ENCODE results near the gene OR2C3. TPM values are rescaled to one million over a fixed set of nuclear protein-coding genes. Genes with fewer than 3 reads are reported as not detected.
"Not testable (repeated sequence)": the region's sequence is repeated elsewhere in the genome, so short reads cannot be mapped to it uniquely, and the experiment has no call there.

Gene OR2C3
- total and polyA plus RNA-seq, 7 experiments from 2014 or later = 0.05 TPM; not detected in 6

DNA sequence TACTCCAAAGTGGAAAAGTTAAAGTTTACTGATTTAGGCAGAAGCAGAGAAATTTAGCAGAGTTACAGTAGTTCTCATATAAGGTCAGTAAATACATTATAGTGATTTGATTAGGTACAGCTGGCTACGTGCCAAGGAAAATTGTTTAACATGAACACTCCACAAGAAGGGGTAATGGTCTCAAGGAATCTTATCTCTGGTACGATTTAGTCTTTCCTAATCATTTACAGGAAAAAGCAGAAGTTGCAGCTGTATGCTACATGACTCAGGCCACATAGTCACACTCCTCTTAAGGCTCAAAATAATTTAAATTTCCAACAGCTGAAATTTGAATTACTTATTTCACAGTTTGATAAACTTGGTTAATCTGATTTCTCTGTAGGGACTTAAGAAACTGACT lies 41.5 kb downstream of the OR2C3 start:
- no peaks in the 10 kb centered on the region for H3K36me3 ChIP-seq (ENCODE audit: control insufficient read depth in 2 of 3, insufficient read depth in 3 of 3, low read length in 3 of 3)
- H3K27me3 Mint-ChIP-seq = peaks cover 13 to 42% (median 28%) of the 10 kb centered on the region in 5 donors
- CTCF ChIA-PET = interaction anchor here (0.7 kb wide), 1 partner anchor 18 kb away, joined by 3 read pairs; no protein-coding TSS in a partner anchor
- peaks cover 0 to 3% (median 0%) of the 10 kb centered on the region in 7 donors for H3K4me1 Mint-ChIP-seq
- no peak overlapping the region for H3K27ac ChIP-seq (ENCODE audit: low read depth, low read length)
- H3K4me3 Mint-ChIP-seq = no peak overlapping the region
- no peaks in the 10 kb centered on the region for H3K9me3 ChIP-seq (ENCODE audit: control insufficient read depth in 2 of 3, low read length in 3 of 3)
- H3K9me3 Mint-ChIP-seq = peaks cover 0 to 3% (median 0%) of the 10 kb centered on the region in 11 donors
- no peak overlapping the region for H3K27ac Mint-ChIP-seq
- no peaks in the 10 kb centered on the region for H3K36me3 Mint-ChIP-seq
- no peak overlapping the region for H3K4me3 ChIP-seq (ENCODE audit: low read length)
- intact Hi-C loops (cut with micrococcal nuclease) = no loop called here
- no peaks in the 10 kb centered on the region for H3K27me3 ChIP-seq (ENCODE audit: control insufficient read depth in 2 of 2, insufficient read depth in 2 of 2, low read length in 2 of 2)
- ATAC-seq (peak; percentile 68), DNase-seq (no peak)
- no peaks in the 10 kb centered on the region for H3K4me1 ChIP-seq (ENCODE audit: control insufficient read depth in 2 of 2, insufficient read depth in 2 of 2, low read length in 2 of 2)
- POLR2A ChIA-PET = no interaction called here

DNA sequence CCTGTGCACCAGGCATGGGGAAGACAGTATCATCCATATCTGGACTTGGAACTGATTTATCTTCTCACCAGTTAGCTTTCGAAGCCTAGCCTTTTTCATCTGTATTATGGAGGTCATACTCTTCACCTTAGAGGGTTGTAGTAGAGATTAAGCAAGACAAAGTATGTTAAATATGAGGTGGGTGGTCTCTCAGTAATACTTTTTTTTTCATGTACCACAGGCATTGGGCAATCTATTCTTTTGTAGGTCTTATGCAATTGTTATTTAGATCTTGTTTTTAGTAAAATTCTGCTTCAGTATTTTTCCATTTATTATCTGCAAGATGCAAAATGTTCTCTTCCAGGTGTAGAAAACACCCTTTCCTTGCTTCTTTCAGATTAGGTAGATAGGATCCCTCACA lies 43.1 kb downstream of the OR2C3 start:
- Mint-ChIP-seq H3K36me3 (no peaks in the 10 kb centered on the region), H3K4me3 (no peak overlapping the region), H3K27me3 (peaks cover 15 to 38% (median 28%) of the 10 kb centered on the region in 5 donors), H3K9me3 (peaks cover 0 to 3% (median 0%) of the 10 kb centered on the region in 11 donors), H3K27ac (peak overlapping the region in 1 of 9 donors; percentile 37), H3K4me1 (peaks cover 0 to 3% (median 0%) of the 10 kb centered on the region in 7 donors)
- ChIA-PET CTCF (interaction anchor here (0.6 kb wide), 1 partner anchor 103 kb away, joined by 3 read pairs; no protein-coding TSS in a partner anchor), POLR2A (no interaction called here)
- intact Hi-C loops (cut with micrococcal nuclease) = no loop called here
- Histone ChIP-seq H3K27me3 (ENCODE audit: control insufficient read depth in 2 of 2, insufficient read depth in 2 of 2, low read length in 2 of 2) (no peaks in the 10 kb centered on the region), H3K36me3 (ENCODE audit: control insufficient read depth in 2 of 3, insufficient read depth in 3 of 3, low read length in 3 of 3) (no peaks in the 10 kb centered on the region), H3K4me3 (ENCODE audit: low read length) (no peak overlapping the region), H3K4me1 (ENCODE audit: control insufficient read depth in 2 of 2, insufficient read depth in 2 of 2, low read length in 2 of 2) (no peaks in the 10 kb centered on the region), H3K9me3 (ENCODE audit: control insufficient read depth in 2 of 3, low read length in 3 of 3) (no peaks in the 10 kb centered on the region), H3K27ac (ENCODE audit: low read depth, low read length) (no peak overlapping the region)
- no peak for DNase-seq
- no peak for ATAC-seq

DNA sequence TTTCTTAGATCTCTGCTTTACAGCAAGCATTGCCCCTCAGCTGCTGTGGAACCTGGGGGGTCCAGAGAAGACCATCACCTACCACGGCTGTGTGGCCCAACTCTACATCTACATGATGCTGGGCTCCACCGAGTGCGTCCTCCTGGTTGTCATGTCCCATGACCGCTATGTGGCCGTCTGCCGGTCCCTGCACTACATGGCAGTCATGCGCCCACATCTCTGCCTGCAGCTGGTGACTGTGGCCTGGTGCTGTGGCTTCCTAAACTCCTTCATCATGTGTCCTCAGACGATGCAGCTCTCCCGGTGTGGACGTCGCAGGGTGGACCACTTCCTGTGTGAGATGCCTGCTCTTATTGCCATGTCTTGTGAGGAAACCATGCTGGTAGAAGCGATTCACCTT lies 44.9 kb downstream of the OR2C3 start:
- no peak for DNase-seq
- H3K27ac Mint-ChIP-seq = no peak overlapping the region
- intact Hi-C loops (cut with micrococcal nuclease) = no loop called here
- peaks cover 0 to 3% (median 0%) of the 10 kb centered on the region in 7 donors for H3K4me1 Mint-ChIP-seq
- H3K9me3 Mint-ChIP-seq = peaks cover 0 to 3% (median 0%) of the 10 kb centered on the region in 11 donors
- Histone ChIP-seq H3K27ac (ENCODE audit: low read depth, low read length) (no peak overlapping the region), H3K4me1 (ENCODE audit: control insufficient read depth in 2 of 2, insufficient read depth in 2 of 2, low read length in 2 of 2) (no peaks in the 10 kb centered on the region), H3K36me3 (ENCODE audit: control insufficient read depth in 2 of 3, insufficient read depth in 3 of 3, low read length in 3 of 3) (no peaks in the 10 kb centered on the region), H3K4me3 (ENCODE audit: low read length) (no peak overlapping the region), H3K9me3 (ENCODE audit: control insufficient read depth in 2 of 3, low read length in 3 of 3) (no peaks in the 10 kb centered on the region), H3K27me3 (ENCODE audit: control insufficient read depth in 2 of 2, insufficient read depth in 2 of 2, low read length in 2 of 2) (no peaks in the 10 kb centered on the region)
- CTCF ChIA-PET = interaction anchor here (1.4 to 9.0 kb wide), 3 partner anchors 98 to 118 kb away, joined by 3 to 114 read pairs (median 97); no protein-coding TSS in a partner anchor
- H3K4me3 Mint-ChIP-seq = no peak overlapping the region
- POLR2A ChIA-PET = no interaction called here
- no peaks in the 10 kb centered on the region for H3K36me3 Mint-ChIP-seq
- H3K27me3 Mint-ChIP-seq = peaks cover 17 to 34% (median 31%) of the 10 kb centered on the region in 5 donors
- no peak for ATAC-seq

GRCh38 chr1:247487057-247487456 lies 49.2 kb downstream of the OR2C3 start:
- Mint-ChIP-seq H3K36me3 (no peaks in the 10 kb centered on the region), H3K27me3 (peaks cover 5 to 16% (median 13%) of the 10 kb centered on the region in 5 donors), H3K4me1 (no peaks in the 10 kb centered on the region), H3K9me3 (no peaks in the 10 kb centered on the region), H3K4me3 (no peak overlapping the region), H3K27ac (no peak overlapping the region)
- H3K4me1 ChIP-seq (ENCODE audit: control insufficient read depth in 2 of 2, insufficient read depth in 2 of 2, low read length in 2 of 2) = no peaks in the 10 kb centered on the region
- ATAC-seq (peak; percentile 83), DNase-seq (peak in 7 of 9 donors; percentile 25 to 63 (median 40))
- no peaks in the 10 kb centered on the region for H3K9me3 ChIP-seq (ENCODE audit: control insufficient read depth in 2 of 3, low read length in 3 of 3)
- intact Hi-C loops (cut with micrococcal nuclease) = loop anchor here (1.0 to 5.0 kb wide), 5 partner anchors 70 to 580 kb away; partner anchors contain the start of gene NLRP3 (in 1 of the 2)
- no peaks in the 10 kb centered on the region for H3K27me3 ChIP-seq (ENCODE audit: control insufficient read depth in 2 of 2, insufficient read depth in 2 of 2, low read length in 2 of 2)
- H3K4me3 ChIP-seq (ENCODE audit: low read length) = no peak overlapping the region
- CTCF ChIA-PET = interaction anchor here (0.7 to 9.0 kb wide), 7 partner anchors 23 to 116 kb away, joined by 3 to 114 read pairs (median 6); no protein-coding TSS in a partner anchor
- H3K27ac ChIP-seq (ENCODE audit: low read depth, low read length) = no peak overlapping the region
- POLR2A ChIA-PET = interaction anchor here (1.1 kb wide), 1 partner anchor 97 kb away, joined by 8 read pairs; no protein-coding TSS in a partner anchor
- no peaks in the 10 kb centered on the region for H3K36me3 ChIP-seq (ENCODE audit: control insufficient read depth in 2 of 3, insufficient read depth in 3 of 3, low read length in 3 of 3)

- Mint-ChIP-seq H3K4me3 (no peak overlapping the region), H3K36me3 (no peaks in the 10 kb centered on the region), H3K4me1 (no peaks in the 10 kb centered on the region), H3K27me3 (peaks cover 0 to 4% (median under 1%) of the 10 kb centered on the region in 5 donors), H3K27ac (no peak overlapping the region), H3K9me3 (peaks cover 0 to 1% (median 0%) of the 10 kb centered on the region in 11 donors)
- Histone ChIP-seq H3K4me3 (ENCODE audit: low read length) (no peak overlapping the region), H3K27ac (ENCODE audit: low read depth, low read length) (no peak overlapping the region), H3K4me1 (ENCODE audit: control insufficient read depth in 2 of 2, insufficient read depth in 2 of 2, low read length in 2 of 2) (no peaks in the 10 kb centered on the region), H3K9me3 (ENCODE audit: control insufficient read depth in 2 of 3, low read length in 3 of 3) (no peaks in the 10 kb centered on the region), H3K36me3 (ENCODE audit: control insufficient read depth in 2 of 3, insufficient read depth in 3 of 3, low read length in 3 of 3) (no peaks in the 10 kb centered on the region), H3K27me3 (ENCODE audit: control insufficient read depth in 2 of 2, insufficient read depth in 2 of 2, low read length in 2 of 2) (no peaks in the 10 kb centered on the region)
- CTCF ChIA-PET = interaction anchor here (8.6 to 9.0 kb wide), 2 partner anchors 94 to 109 kb away, joined by 97 to 114 read pairs; no protein-coding TSS in a partner anchor
- no peak for ATAC-seq
- POLR2A ChIA-PET = no interaction called here
- no peak for DNase-seq
- intact Hi-C loops (cut with micrococcal nuclease) = no loop called here
These were observed 53.5 kb downstream of the OR2C3 start for GRCh38 chr1:247482747-247483146.

DNA sequence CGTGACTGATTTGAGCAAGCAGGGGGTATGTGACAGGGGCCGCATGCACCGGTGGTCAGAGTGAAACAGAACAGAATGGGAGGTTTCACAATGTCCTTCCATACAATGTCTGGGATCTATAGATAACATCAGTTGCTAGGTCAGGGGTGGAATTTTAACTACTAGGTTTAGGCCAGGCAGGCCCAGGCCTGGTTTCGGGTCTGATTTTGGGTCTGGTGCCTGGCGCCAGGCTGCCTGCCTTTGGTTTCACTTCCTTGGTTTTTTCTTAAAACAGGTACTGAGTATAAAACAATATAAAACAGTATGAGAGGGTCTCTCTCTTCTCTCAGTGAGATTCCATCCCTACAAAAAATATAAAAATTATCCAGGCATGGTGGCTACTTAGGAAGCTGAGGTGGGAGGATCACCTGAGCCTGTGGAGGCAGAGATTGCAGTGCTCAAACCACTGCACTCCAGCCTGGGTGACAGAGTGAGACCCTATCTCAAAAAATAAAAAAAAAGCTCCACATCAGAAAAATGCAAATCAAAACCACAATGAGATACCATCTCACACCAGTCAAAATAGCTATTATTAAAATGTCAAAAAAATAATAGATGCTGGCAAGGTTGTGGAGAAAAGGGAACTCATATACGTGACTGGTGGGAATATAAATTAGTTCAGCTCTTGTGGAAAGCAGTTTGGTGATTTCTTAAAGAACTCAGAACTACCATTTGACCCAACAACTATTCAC lies 59.7 kb downstream of the OR2C3 start:
- H3K27me3 ChIP-seq (ENCODE audit: control insufficient read depth in 2 of 2, insufficient read depth in 2 of 2, low read length in 2 of 2); POLR2A ChIA-PET; H3K4me3 ChIP-seq (ENCODE audit: low read length); H3K4me1 ChIP-seq (ENCODE audit: control insufficient read depth in 2 of 2, insufficient read depth in 2 of 2, low read length in 2 of 2); H3K9me3 Mint-ChIP-seq; DNase-seq; H3K36me3 ChIP-seq (ENCODE audit: control insufficient read depth in 2 of 3, insufficient read depth in 3 of 3, low read length in 3 of 3); H3K27ac Mint-ChIP-seq; ATAC-seq; H3K27ac ChIP-seq (ENCODE audit: low read depth, low read length); H3K27me3 Mint-ChIP-seq; H3K36me3 Mint-ChIP-seq; H3K9me3 ChIP-seq (ENCODE audit: control insufficient read depth in 2 of 3, low read length in 3 of 3); H3K4me3 Mint-ChIP-seq; H3K4me1 Mint-ChIP-seq: not testable (repeated sequence)
- CTCF ChIA-PET = interaction anchor here (0.6 to 2.0 kb wide), 5 partner anchors 12 to 104 kb away, joined by 3 to 9 read pairs (median 4); partner anchors contain the start of gene NLRP3
- intact Hi-C loops (cut with micrococcal nuclease) = loop anchor here in 1 of 2 donors (1.0 kb wide), 1 partner anchor 60 kb away; the partner anchor contains the start of gene NLRP3
